Retinal pigment epithelial cell (primary cell): ENCODE data around the gene CLK2.
A peak's percentile ranks its signal among the peaks of the same experiment; 100 is the strongest.

Source experiments
- DNase-seq: peaks from one replicate; pipeline ENCODE4 v3.0.0-alpha.2; 2010; ENCODE audit warnings: low read depth
- H3K4me3 ChIP-seq: 2 replicates; pipeline ENCODE4 v1.5.1; 2011; ENCODE audit warnings: mild to moderate bottlenecking, low read length, control low read depth, moderate library complexity
- TF ChIP-seq, protein P1 (sequence below): conservative IDR thresholded peaks from 2 replicates; pipeline ENCODE4 v1.5.1; 2011; ENCODE audit warnings: low read depth, low read length, control low read depth, inconsistent platforms

Gene CLK2

GRCh38 chr1:155286544-155286943 is 13.2 kb upstream of the CLK2 start:
- no peak for DNase-seq
- TF ChIP-seq, protein P1, sequence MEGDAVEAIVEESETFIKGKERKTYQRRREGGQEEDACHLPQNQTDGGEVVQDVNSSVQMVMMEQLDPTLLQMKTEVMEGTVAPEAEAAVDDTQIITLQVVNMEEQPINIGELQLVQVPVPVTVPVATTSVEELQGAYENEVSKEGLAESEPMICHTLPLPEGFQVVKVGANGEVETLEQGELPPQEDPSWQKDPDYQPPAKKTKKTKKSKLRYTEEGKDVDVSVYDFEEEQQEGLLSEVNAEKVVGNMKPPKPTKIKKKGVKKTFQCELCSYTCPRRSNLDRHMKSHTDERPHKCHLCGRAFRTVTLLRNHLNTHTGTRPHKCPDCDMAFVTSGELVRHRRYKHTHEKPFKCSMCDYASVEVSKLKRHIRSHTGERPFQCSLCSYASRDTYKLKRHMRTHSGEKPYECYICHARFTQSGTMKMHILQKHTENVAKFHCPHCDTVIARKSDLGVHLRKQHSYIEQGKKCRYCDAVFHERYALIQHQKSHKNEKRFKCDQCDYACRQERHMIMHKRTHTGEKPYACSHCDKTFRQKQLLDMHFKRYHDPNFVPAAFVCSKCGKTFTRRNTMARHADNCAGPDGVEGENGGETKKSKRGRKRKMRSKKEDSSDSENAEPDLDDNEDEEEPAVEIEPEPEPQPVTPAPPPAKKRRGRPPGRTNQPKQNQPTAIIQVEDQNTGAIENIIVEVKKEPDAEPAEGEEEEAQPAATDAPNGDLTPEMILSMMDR: no peak
- H3K4me3 ChIP-seq: no peak overlapping the region

- no peak for DNase-seq
- TF ChIP-seq, protein P1: no peak
- no peak overlapping the region for H3K4me3 ChIP-seq
Measured at GRCh38 chr1:155285631-155286044, 12.3 kb upstream of the CLK2 start.

GRCh38 chr1:155285063-155285462 is 11.8 kb upstream of the CLK2 start:
- TF ChIP-seq, protein P1: no peak
- no peak overlapping the region for H3K4me3 ChIP-seq
- no peak for DNase-seq

GRCh38 chr1:155284476-155284875 is 11.2 kb upstream of the CLK2 start:
- TF ChIP-seq, protein P1: no peak
- no peak for DNase-seq
- H3K4me3 ChIP-seq: no peak overlapping the region

DNA sequence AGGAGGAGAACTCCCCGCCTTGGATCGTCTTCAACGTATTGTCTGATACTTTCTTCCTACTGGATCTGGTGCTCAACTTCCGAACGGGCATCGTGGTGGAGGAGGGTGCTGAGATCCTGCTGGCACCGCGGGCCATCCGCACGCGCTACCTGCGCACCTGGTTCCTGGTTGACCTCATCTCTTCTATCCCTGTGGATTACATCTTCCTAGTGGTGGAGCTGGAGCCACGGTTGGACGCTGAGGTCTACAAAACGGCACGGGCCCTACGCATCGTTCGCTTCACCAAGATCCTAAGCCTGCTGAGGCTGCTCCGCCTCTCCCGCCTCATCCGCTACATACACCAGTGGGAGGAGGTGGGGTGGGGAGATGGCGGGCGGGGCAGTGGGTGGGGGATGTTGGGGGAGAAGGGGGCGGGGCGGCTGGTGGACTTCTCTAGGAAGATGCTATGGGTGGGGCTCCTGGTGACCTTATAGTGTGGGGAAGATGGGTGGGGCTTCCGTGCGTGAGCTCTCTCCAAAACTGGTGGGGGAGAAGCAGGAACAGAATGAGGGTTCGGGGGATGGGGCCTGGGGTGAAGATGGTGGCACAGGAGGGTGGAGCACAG is 9.3 kb upstream of the CLK2 start:
- TF ChIP-seq, protein P1: no peak
- no peak for DNase-seq

GRCh38 chr1:155279268-155279667 is 6.0 kb upstream of the CLK2 start:
- TF ChIP-seq, protein P1: peak; percentile 2
- no peak overlapping the region for H3K4me3 ChIP-seq
- no peak for DNase-seq

More for the DNA sequence above, 9.3 kb upstream of the CLK2 start:
- no peak overlapping the region for H3K4me3 ChIP-seq

GRCh38 chr1:155278689-155279160 is 5.4 kb upstream of the CLK2 start:
- TF ChIP-seq, protein P1: no peak
- no peak overlapping the region for H3K4me3 ChIP-seq
- no peak for DNase-seq
